GM12873 (cell line): ENCODE results near the gene CCND3.

ENCODE experiments used
- TF ChIP-seq, protein P1 (sequence below): IDR thresholded peaks from 2 replicates; pipeline ENCODE4 v1.5.1; 2012; ENCODE audit warnings: low read depth, mild to moderate bottlenecking, moderate library complexity, low read length, control low read depth; ENCODE audit not compliant: insufficient read depth; ENCODE audit errors: missing control alignments

Gene CCND3

DNA sequence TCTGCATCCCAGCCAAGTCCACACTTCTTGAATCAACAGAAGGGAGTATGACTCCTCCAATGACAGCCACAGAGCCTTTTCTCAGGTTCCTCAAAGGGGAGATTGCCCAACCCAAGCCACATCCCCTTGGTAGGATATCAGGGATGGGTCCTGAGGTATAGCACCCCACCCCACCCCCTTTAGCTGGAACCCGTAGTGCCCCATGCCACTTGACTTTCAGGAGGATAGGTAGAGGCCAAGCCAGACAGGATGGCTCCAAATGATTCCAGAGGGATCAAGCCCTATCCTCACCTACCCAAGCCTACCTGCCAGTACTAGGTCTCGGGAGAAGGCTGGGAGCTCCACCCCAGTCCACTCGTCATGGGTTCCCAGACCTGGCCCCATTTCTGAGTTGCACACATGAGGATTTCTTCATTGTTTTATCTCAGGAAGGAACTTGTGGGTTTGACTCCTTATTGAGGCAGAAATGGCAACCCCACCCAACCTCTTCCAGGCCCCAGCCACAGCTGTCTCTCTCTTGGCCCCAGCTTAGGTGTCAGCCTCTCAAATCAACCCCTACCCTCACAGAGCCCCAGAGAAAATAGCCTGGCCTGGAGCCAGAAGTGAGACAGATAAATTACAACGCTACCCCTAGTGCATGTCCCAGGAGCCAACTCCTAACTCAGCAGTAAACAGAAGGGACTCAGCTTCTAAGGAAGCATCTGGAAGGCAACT lies 3.6 kb downstream of the CCND3 start:
- TF ChIP-seq, protein P1, sequence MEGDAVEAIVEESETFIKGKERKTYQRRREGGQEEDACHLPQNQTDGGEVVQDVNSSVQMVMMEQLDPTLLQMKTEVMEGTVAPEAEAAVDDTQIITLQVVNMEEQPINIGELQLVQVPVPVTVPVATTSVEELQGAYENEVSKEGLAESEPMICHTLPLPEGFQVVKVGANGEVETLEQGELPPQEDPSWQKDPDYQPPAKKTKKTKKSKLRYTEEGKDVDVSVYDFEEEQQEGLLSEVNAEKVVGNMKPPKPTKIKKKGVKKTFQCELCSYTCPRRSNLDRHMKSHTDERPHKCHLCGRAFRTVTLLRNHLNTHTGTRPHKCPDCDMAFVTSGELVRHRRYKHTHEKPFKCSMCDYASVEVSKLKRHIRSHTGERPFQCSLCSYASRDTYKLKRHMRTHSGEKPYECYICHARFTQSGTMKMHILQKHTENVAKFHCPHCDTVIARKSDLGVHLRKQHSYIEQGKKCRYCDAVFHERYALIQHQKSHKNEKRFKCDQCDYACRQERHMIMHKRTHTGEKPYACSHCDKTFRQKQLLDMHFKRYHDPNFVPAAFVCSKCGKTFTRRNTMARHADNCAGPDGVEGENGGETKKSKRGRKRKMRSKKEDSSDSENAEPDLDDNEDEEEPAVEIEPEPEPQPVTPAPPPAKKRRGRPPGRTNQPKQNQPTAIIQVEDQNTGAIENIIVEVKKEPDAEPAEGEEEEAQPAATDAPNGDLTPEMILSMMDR: no peak

DNA sequence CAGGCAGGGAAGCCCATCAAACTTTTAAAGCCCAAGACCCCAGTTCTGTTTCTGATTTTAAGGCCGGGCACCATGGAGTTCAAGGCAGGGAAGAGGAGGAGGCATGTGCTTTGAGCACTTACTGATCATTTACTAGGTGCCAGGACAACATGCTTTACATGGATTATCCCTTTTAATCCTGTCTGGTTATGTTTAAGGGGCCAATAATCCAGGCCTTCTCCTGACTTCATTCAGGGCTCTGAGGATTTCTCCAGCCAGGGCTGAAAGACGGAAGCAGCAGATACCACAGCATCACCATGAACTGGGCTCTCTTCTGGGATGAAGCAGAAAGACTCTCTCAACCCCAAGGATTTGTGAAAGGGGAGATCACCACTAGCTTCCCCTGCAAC lies 4.1 kb downstream of the CCND3 start:
- TF ChIP-seq, protein P1: no peak

GRCh38 chr6:41936073-41936837 lies 5.4 kb downstream of the CCND3 start:
- TF ChIP-seq, protein P1: peak; percentile 95

DNA sequence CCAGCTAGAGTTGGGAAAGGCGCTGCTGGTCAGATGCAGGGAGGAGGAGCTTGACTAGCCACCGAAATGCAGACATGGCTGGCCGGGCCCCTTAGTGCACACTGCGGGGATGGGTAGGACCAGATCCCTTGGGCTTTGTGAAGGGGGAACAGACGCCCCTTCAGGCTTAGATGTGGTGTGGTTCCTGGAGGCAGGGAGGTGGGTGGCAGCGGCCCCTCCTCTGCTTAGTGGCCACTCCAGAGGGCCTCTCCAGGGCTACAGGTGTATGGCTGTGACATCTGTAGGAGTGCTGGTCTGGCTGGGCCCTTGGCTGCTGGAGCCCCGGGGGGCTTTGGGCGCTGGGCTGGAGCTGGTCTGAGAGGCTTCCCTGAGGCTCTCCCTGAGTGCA lies 5.9 kb downstream of the CCND3 start:
- TF ChIP-seq, protein P1: no peak

DNA sequence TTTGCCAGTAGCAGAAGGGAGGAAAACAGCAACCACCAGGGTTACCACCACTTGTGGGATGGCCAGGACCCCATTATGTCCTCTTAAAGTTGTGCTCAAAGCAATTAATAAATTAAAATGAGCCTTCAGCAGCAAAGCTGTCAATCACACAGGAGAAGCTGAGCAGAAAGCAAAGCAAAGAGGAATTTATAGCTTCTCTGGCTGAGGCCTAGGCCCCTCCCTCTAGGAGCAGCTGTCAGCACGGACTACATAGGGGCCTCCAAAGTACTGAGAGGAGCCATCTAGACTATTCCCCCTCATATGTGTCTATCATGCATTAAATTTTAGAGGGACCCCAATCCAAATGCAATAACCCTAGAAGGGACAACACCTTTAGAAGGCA lies 6.4 kb downstream of the CCND3 start:
- TF ChIP-seq, protein P1: no peak

DNA sequence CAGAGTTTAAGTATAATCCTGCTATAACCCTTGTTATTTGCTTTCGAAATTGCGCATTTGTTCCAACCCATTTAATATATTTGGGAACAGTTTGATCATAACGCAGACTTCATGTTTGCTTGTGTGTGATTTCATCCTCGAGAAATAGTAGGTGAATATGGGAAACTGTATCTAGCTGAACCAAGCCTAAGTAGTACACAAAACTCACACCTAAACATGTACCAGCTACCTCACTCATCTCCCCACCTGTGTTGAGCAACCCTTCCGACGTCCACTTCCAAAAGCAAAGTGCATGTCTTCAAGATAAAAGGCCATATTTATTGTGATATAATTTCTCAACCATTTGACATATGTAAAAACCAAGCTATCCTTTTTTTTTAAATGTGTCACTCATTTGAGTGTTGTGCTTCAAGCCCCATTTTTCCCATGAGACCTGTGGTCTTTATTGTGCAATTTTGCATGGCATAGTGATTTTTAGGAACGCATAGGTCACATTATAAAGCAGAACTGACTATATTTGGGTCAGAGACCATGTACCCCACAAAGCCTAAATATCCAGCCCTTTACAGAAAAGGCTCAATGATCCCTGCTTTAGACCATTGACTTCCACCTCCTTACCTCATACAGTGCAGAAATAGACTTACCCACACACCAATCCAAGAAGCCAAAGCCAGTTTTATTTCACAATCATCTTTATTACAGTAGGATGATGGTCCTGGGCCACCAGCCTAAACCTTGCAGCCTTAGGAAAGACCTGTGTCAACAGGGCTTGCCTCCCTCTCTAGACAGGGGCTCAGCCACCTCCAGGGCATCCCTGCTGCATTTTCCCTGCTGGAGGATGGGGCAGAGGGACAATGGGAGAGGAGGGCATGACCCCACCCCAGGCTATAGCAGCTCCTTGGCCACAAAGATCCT lies 7.1 kb downstream of the CCND3 start:
- TF ChIP-seq, protein P1: no peak

GRCh38 chr6:41932378-41932777 lies 9.2 kb downstream of the CCND3 start:
- TF ChIP-seq, protein P1: no peak
